Fibroblast of the conjunctiva (primary cell): ENCODE results near the gene RCAN3.
A peak's percentile ranks its signal among the peaks of the same experiment; 100 is the strongest.

Source experiments
- DNase-seq: peaks from one replicate; pipeline ENCODE4 v3.0.0-alpha.2; 2010; ENCODE audit warnings: low read depth

RCAN3 gene

DNA sequence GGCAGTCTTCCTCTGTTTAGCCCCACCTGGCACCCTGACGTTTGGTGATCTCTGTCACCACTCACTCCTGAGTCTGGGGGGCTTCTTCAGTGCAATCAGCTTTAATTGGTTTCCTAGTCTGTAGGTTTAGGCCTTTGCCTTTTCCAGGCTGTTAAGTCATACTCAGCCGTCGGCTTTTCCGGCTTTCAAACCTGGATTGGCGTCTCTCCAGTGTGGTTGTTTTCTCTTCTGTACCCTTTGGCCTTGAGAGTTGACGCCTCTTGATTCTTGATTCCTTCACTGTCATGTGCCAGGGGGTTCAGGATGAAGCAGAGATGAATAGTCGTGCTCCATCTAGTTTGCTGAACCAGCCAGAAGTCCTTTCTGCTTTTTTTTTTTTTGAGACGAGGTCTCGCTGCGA lies 78.1 kb downstream of the RCAN3 start:
- DNase-seq, result no peak

DNA sequence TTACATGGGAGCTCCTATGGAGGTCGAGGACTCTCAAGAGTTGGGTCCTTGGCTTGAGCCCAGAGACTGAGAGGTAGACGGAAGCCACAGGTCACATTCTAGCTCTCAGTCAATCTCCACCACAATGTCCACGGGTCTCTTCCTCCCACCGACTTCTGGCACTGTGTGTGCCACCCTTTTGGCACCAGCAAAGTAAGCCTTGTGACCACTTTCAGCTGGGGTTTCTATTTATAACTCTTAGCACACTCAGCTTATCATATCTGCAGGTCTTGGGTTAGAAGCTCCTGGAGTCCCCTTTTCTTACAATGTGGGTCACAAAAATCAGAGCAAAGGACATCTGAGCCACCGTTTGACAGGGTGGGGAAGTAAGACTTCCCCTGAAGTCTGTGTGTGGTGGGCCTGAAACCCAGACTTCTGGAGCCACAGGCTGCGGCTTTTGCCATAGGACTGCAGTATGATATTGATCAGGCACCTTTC lies 81.6 kb downstream of the RCAN3 start:
- no peak for DNase-seq

DNA sequence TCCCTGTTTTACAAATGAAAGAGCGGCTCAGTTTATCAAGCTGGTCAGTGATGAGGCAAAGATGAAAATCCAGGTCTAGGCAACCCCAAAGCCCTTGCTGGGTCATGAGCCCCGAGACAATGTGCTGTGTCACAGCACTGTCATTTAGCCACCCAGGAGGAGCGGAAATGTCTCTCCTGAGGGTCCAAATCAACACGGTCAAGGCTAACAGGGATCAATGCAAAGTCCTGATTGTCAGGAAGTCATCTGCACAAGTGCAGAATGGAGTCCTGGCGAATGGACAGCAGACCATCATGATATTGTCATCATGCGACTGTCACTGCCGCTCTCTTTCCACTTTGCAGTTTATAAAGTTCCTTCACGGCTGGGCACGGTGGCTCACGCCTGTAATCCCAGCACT lies 83.5 kb downstream of the RCAN3 start:
- no peak for DNase-seq

DNA sequence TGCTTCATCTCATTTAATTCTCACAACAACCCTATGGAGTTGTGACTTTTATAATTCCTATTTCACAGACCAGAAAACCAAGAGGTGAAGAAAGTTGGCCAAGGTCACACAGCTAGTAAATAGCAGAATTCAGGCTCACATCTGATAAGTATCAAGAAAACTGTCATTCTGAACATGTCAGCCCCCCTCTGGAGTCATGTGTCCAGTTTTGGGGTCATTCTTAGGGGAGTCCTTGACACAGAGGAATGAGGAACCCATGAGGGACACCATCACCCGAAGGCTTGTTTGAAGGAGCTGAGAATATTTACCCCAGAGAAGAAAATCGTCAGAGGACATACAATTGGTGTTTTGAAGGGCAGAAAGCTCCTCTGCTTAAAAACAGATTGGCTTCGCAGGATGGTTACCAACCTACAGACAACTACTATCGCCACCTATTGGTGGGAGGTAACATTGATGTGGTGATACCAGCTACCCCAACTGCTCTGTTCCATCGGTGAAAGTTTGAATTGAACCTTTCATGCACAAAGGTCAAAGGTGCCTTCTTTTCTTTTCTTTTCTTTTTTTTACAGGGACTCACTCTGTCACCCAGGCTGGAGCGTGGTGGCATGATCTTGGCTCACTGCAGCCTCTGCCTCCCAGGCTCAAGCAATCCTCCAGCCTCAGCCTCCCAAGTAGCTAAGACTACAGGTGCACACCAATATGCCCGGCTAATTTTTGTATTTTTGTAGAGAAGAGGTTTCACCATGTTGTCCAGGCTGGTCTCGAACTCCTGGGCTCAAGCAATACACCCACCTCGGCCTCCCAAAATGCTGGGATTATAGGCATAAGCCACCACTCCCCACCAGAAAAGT lies 84.6 kb downstream of the RCAN3 start:
- DNase-seq, result peak; percentile 43

DNA sequence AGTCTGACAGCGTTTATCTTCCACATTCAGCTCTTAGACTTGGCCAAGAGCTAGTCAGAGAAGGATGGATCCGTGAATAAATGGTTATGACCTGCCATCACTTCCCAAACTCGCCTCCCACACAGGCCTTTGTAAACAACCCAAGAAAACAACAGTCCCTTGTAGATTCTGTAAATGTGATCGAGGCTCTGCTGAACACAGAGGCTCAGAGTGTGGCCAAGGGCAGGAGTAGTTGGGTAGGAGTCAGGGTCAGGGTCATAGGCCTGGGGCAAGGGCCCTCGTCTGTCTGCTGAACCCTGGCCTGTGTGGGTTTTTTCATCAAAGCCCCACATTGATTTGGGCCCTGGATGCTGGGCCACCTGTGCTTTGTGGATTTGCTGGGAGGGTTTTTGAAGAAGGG lies 85.9 kb downstream of the RCAN3 start:
- no peak for DNase-seq

DNA sequence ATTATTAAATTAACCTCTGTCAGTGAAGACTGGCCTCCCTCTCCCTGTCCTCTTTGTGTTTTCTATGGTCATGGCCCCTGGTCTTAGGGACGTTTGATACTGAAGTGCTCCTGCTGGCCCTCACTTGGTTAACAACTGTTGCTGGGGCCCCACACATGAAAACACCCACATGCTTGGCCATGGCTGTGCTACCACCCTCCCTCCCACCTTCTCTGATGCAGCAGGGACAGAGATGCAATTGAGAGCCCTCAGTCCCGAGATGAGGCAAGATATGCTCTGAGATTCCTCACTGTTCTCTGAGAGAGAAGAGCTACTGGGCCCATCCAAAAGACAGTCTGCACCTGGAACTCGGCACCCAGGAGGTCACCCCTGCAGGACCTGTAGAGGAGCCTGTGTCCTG lies 86.6 kb downstream of the RCAN3 start:
- DNase-seq, result no peak
